ENCODE data around the gene SDHAF2. TPM values are rescaled to one million over a fixed set of nuclear protein-coding genes. Genes with fewer than 3 reads are reported as not detected.
"Not testable (repeated sequence)": the region's sequence is repeated elsewhere in the genome, so short reads cannot be mapped to it uniquely, and the experiment has no call there.

The SDHAF2 gene
- total RNA-seq, 1 donor from 2014 or later = 39.8 TPM

DNA sequence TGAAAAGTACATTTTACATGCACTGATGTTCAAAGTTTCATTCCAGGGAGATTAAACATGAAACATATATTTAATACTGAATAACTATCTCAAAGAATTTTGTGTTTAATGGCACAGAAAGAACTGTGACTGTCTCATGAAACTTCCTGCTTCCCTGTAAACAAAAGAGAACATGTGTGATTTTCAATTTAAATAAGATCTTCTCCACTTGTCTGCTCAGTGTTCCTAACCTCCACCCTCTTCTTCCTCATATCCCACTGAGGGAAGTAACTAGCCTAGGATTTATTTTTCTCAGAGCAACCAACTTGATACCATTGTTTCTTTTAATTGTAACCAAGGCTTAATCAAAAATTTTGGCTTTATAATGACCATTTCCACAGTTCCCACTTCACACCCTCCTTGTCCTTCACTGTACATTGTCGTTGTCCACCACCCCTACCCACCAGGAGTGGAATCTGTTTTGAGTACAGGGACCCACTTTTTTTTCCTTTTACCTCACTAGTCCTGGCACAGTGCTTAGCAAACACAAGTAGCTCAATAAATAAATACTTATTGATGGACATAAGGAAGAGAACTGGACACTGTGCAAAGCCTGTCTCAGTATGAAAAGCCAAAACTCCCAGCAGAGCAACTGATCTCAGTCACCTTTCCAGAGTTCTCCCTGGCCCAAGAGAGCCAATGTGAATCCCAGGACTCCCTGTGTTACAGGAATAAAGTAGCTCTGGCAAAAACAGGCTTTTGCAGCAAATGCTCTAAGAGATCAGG, 4.4 kb upstream of the SDHAF2 start:
- DNase-seq (ENCODE audit: low spot score) = no peak

DNA sequence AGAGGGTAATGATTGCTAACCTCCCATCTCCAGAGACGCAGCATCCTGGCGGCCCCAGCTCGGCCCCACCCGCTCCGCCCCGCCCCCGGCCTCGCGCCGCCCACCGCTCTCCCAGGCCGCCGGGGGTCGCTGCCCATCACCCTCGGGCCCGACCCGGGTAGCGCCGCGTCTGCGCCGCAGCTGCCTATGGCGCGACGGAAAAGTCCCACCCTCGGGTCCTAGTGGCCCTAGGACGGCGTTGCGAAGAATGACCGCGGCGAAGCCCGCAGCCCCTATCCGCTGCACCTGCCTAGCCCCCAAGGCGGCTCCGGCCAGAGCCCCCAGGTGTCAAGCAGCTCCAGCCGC, 606 bp upstream of the SDHAF2 start:
- DNase-seq (ENCODE audit: low spot score) = peak; percentile 20

DNA sequence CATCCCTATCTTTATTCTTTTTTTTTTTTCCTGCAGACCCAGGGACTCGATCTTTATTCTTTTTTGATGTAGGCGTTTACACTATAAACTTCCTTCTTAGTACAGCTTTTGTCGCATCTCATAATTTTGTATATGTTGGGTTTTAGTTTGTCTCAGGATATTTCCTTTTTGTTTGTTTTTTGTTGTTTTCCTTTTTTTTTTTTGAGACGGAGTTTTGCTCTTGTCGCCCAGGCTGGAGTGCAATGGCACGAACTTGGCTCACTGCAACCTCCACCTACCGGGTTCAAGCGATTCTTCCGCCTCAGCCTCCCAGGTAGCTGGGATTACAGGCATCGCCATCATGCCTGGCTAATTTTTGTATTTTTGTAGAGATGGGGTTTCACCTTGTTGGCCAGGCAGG, 915 bp downstream of the SDHAF2 start:
- not testable (repeated sequence) for DNase-seq (ENCODE audit: low spot score)

DNA sequence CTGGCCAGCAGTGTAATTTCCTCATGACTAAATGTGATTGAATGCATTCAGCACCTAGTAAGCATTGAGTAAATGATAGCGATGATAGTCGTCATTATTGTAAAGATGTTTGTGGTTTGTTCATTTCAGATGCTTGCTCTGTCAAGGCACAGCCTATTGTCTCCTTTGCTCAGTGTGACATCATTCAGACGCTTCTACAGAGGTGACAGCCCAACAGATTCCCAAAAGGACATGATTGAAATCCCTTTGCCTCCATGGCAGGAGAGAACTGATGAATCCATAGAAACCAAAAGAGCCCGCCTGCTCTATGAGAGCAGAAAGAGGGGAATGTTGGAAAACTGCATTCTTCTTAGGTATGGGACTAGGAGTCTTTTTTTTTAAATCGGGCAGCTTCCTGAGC, 7.6 kb downstream of the SDHAF2 start:
- DNase-seq (ENCODE audit: low spot score) = no peak

DNA sequence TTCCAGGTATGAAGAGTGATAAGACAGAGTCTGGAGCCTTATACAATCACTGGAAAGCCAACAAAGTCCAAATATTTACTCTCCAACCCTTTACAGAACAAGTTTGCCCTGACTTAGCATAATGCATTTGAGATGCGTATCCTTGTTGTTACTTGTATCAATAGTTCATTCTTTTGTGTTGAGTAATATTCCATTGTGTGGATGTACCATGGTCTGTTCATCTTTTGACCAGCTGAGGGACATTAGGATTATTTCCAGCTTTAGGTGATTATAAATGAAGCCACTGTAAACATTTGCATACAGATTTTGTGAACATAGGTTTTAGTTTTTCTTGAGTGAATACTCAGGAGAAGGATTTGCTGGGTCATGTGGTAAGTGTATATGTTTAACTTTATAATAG, 9.7 kb downstream of the SDHAF2 start:
- DNase-seq (ENCODE audit: low spot score) = no peak

DNA sequence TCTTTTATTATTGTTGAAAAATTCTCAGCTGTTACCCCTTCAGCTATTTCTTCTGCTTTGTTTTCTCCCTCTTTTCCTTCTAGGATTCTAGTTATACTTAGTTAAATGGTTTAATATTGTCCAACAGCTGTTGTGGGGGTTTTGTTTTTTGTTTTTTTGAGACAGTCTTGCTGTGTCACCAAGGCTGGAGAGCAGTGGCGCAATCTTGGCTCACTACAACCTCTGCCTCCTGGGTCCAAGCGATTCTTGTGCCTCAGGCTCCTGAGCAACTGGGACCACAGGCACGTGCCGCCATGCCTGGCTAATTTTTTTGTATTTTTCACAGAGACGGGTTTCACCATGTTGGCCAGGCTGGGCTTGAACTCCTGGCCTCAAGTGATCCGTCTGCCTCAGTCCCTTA, 12.7 kb downstream of the SDHAF2 start:
- no peak for DNase-seq (ENCODE audit: low spot score)

DNA sequence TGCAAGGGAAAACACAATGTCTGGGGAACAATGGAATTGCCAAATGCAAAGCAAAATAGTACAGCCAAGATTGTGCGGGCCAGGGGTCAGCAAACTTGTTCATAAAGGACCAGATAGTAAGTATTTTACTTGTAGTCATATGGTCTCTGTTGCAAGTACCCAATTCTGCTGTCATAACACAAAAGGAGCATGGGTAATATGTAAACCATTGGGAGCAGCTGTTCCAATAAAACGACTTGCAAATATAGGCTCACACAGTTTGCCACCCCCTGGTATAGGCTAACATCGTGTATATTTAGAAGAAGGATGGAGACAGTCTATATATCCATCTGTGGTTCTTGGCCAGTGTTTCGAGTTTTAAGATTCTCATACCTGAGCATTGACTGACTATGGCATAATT, 15.6 kb downstream of the SDHAF2 start:
- DNase-seq (ENCODE audit: low spot score) = no peak

DNA sequence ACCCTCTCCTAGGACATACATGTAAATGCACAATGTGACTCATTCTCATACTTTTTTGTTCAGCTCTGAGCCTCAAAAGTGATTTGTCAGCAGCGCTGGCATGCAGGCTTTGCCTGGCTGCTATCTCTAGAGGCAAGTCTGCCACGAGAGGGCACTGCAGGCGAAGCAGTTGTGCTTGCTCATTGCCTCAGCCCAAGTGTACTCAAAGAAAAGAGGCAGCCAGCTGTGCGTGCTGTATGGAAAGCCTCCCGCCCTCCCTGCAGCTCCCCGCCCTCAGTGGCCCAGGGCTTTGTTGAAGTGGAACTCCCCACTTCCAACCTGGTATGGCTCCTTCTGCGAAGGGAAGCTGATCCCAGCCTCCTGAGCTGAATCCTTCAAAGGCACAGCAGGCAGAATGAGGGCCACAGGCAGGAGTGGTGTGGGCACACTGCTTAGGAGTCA, 16.3 kb downstream of the SDHAF2 start:
- peak; percentile 88 for DNase-seq (ENCODE audit: low spot score)

DNA sequence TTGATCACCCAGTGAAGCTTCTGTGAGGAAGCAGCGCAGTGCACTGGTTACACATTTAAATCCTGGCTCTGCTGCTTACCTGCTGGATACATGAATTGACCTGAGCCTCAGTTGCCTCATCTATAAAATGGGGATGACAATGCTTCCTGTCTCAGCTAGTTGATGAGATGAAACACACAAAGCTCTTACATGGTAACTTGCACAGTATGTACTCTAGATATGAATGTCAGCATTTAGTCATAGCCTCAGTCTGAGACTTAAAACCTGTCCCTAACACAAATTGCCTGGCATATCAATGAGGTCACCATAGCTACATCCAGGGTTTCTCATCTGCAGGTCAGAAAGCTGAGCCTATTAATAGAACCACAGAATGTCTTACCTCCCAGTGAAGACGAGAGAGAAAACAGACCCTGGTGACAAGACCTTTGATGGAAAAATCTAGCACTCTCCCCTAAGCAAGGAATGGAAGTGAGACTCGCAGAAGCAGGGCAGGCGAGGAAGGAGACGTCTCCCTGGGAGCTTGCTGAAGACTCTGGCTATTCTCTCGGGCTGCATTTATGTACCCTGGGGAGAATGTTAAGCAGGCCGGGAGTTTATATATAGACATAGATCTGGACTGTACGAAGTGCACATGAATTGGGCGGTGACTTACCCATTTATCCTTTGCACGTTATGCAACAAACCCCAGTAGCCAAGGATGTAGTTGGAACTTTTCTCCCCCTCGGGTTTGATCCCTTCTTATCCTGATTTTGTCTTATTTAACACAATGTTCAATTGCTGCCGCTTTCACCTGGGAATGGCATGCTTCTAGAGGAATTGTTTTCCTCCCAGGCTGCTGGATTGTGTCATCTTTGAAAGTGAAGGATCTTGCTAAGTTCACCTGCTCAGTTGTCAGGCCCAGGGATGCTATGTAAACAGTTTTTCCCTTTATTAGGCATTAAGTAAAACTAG, 18.0 kb downstream of the SDHAF2 start:
- no peak for DNase-seq (ENCODE audit: low spot score)

DNA sequence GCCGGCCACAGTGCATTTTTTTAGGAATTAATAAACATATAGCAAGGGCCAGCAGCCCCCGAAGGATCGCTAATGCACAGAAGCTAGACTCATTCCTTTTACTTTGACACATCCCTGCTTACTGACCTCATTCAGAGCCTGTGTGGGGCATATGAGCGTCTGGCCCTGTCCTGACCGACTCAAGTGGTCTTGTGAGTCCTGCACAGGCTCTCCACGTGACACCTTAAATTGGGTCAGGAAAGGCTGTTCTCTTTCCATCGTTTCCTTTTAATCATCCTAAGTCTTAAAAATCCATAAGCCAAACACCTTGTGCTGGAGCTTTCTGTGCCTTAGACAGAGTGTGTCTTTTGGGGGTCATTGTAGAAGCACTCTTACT, 18.6 kb downstream of the SDHAF2 start:
- no peak for DNase-seq (ENCODE audit: low spot score)

DNA sequence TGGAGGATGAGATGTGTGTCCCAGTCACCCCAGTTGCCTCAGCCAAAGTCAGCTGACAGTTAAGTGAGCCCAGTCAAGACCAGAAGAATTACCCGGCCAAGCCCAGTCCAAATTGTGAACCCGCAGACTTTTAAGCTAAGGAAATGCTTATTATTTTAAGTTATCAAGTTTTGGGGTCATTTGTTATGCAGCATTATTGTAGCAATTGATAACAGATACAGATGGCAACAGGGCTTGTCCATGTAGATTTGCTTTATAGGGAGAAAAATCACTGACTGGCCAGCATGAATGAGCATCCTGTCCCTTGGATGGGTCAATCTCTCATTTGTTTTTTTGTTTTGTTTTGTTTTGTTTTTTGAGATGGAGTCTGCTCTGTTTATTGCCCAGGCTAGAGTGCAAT, 22.9 kb downstream of the SDHAF2 start:
- no peak for DNase-seq (ENCODE audit: low spot score)

DNA sequence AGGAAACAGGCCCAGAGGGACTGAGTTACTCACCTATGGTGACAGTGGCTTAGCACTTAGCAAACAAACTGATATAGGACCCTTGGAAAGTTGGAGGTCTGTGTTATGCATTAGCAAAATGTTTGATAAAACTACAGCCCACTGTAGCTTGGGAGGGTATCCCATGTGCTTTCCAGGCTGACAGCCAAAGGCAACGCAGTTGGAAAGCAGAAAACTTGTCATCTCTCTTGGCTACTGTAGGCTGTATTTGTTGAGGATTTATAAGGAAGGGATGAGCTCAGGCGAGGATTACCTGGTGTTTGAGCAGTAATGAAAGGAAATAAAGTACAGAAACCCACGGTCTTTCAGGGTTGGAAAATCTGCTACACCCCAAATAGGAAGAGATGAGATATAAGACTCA, 23.8 kb downstream of the SDHAF2 start:
- no peak for DNase-seq (ENCODE audit: low spot score)

DNA sequence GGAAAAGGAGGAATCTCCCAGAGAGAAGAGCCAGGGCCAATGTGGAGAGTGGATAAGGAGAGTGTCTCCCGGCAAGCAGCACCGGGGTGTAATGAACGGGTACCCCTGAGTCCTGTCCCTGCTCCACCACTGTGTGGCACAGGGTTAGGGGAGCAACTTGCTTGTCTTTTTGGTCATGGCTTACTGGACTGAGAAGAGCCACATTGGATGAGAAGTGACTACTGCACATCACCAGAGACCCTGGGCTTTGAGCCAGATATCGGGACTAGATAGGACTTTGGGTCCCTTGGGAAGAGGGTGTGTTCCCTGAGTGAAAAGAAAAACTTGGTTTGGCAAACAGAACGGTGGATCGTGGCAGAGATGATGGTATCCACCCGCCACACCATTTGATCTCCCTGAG, 24.6 kb downstream of the SDHAF2 start:
- no peak for DNase-seq (ENCODE audit: low spot score)

DNA sequence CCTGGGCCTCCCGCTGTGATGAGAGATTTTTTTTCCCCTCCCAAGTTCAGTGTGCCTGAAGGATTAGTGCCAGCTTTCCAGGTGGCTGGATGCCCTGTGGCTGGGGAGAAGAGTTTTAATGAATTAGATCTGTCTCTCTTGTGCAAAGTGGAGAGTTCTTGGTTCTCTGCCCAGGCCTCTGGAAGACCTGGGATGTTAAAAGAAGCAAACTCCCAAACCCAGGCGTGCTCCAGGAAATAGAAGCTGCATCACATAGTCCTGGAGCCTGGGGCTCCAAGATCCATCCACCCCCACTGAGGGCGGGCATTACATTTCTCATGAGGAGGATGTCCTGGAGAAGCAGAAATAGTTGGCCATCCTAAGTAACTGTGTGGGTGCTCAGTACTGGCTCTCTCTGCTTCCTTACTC, 30.6 kb downstream of the SDHAF2 start:
- no peak for DNase-seq (ENCODE audit: low spot score)

DNA sequence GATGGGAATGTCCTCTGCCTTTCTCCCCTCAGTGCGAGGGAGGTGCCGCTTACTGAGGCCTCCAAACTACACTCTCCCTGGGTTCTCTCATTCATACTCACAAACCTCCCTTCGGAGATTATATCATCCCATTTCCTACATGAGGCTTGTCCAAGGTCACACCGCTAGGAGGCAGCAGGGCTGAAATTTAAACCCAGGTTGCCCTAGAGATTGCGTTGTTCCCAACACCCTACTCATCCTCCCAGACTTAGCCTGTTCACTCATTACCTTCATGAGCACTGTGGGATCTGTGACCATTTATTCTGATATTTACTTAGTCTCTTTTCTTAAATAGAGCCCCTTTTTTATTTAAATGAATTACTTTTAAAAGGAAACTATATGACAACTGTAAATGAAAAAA, 31.1 kb downstream of the SDHAF2 start:
- DNase-seq (ENCODE audit: low spot score) = no peak

DNA sequence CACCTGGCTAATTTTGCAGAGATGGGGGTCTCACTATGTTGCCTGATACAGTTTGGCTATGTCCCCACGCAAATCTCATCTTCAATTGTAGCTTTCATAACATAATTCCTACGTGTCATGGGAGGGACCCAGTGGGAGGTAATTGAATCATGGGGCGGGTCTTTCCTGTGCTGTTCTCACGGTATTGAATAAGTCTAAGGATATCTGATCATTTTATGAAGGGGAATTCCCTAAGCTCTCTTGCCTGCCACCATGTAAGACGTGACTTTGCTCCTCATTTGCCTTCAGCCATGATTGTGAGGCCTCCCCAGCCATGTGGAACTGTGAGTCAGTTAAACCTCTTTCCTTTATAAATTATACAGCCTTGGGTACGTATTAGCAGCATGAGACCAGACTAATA, 37.7 kb downstream of the SDHAF2 start:
- not testable (repeated sequence) for DNase-seq (ENCODE audit: low spot score)

DNA sequence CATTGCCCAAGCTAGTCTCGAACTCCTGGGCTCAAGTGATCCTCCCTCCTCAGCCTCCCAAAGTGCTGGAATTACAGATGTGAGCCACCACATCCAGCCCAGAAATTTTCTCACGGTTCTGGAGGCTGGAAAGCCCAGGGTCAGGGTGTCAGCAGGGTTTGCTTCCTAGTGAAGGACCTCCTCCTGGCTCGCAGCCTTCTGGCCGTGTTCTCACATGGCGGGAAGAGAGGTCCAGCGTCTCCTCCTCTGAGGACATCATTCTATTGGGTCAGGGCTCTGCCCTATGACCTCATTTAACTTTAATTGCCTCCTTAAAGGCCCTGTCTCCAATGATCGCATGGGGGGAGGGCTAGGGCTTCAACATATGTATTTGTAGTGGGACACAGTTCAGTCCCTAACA, 38.1 kb downstream of the SDHAF2 start:
- DNase-seq (ENCODE audit: low spot score) = no peak

DNA sequence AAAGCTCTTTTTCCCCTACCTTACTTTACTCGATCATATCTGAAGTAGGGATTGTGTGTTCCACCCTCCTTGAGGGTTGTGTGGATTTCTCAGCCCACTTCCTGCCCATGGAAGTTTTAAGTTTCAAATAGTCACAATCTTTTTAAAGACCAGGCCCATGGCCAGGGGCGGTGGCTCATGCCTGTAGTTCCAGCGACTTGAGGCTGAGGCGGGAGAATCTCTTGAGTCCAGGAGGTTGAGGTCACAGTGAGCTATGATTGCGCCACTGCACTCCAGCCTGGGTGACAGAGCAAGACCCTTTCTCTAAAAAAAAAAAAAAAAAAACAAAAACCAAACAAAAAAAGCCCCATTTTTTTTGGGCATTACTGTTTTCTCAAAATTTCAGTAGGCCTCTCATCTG, 42.4 kb downstream of the SDHAF2 start:
- DNase-seq (ENCODE audit: low spot score) = no peak

DNA sequence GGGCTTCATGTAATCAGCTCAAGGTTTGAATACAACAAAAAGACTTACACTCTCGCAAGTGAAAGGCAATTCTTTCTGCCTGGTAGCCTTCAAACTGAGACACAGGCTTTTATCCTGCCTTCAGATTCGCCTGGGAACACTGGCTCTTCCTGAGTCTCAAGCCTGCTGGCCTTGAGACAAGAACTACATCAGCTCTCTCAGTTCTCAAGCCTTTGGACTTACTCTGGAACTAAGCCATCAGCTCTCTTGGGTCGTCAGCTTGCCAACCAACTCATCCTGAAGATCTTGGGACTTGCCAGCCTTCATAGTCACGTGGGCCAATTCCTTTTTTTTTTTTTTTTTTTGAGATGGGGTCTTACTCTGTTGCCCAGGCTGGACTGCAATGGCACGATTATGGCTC, 42.9 kb downstream of the SDHAF2 start:
- DNase-seq (ENCODE audit: low spot score) = no peak

DNA sequence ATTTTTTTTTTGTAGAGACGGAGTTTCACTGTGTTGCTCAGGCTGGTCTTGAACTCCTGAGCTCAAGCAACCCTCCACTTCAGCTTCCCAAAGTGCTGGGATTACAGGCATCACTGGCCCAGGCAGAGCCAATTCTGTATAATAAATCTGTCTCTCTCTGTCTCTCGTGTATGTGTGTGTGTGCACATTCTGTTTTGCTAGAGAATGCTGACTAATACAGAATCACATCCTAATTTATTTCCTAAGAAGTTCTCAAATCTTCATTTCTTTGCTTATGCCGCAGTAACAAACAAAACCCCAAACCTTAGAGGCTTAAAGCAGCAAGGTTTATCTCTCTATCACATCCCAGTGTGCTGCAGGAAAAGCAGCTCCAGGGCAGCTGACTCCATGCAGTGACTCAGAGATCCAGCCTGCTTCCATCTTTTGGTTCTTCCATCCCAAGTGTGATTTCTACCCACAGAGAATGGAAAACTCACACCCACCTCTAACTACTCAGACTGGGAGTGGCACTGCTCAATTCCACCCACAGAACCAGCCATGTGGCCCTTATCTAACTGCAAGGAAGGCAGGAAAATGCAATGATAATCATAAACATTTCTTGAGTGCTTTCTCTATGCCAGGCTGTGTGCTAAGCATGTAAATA, 43.6 kb downstream of the SDHAF2 start:
- DNase-seq (ENCODE audit: low spot score) = no peak

DNA sequence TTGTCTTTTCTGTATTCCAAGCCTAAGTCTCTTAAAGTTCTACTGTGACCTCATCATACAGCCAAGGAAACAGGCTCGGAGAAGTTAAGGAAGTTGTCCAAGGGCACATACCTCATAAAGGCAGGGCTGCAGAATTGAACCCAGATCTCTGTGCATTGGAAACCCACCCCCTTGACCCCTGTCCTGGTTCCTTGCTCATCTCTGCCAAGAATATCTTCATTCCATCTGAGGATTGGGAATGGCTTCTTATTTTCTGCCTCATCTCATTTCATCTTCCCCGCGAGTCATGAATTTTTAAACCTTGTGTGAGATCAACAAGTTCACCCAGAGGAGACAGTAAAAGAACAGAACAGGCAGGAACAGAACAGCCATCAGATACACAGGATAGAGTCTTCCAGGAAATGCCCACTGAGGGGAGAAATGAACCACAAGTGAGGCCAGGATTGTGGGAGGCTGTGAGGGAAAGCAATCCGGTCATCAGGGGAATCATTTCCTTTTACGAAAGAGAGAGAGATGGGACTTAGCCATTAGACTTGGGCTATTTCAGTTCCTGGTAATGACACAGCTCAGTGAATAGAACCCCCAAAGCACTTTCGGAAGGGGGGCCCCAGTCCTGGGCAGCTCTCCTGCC, 44.2 kb downstream of the SDHAF2 start:
- no peak for DNase-seq (ENCODE audit: low spot score)

DNA sequence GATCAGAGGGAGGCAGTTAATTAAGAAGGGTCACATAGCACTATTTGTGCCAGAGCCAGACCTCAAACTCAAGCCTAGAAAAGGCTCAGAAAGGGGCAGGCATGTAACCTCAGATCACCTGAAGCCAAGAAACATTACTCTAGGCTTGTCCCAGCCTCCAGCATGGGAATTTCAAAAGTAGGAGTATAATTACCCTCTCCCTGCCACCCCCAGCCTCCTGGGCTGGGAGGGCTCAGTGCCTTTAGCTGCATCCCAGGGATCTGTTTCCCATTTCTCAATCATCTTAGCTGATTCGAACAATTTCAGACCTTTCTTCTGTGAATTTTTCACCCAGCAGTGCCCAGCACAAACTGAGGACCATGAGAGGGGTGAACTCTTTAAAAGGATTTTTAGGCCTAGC, 45.5 kb downstream of the SDHAF2 start:
- DNase-seq (ENCODE audit: low spot score) = no peak

All from mucosa of gallbladder (tissue), 1 donor.